Measurements from ENCODE around the gene SFTA2.

Gene SFTA2

GRCh38 chr6:30889921-30890645, 41.9 kb downstream of the SFTA2 start:
- no peak for TF ChIP-seq CTCF (IDR thresholded peaks at IDR 0.05; ENCODE audit: low read depth, low read length)
- DNase-seq (ENCODE audit: extremely low read depth, low read depth): no peak

- no peak for TF ChIP-seq CTCF (IDR thresholded peaks at IDR 0.05; ENCODE audit: low read depth, low read length)
- DNase-seq (ENCODE audit: extremely low read depth, low read depth): no peak
Observed at GRCh38 chr6:30889496-30889885, 42.5 kb downstream of the SFTA2 start.

GRCh38 chr6:30888816-30889495, 43.0 kb downstream of the SFTA2 start:
- no peak for TF ChIP-seq CTCF (IDR thresholded peaks at IDR 0.05; ENCODE audit: low read depth, low read length)
- DNase-seq (ENCODE audit: extremely low read depth, low read depth): no peak

GRCh38 chr6:30887901-30888815, 43.8 kb downstream of the SFTA2 start:
- no peak for TF ChIP-seq CTCF (IDR thresholded peaks at IDR 0.05; ENCODE audit: low read depth, low read length)
- DNase-seq (ENCODE audit: extremely low read depth, low read depth): no peak

GRCh38 chr6:30886897-30887255, 45.1 kb downstream of the SFTA2 start:
- no peak for TF ChIP-seq CTCF (IDR thresholded peaks at IDR 0.05; ENCODE audit: low read depth, low read length)
- no peak for DNase-seq (ENCODE audit: extremely low read depth, low read depth)

- no peak for TF ChIP-seq CTCF (IDR thresholded peaks at IDR 0.05; ENCODE audit: low read depth, low read length)
- no peak for DNase-seq (ENCODE audit: extremely low read depth, low read depth)
Observed at GRCh38 chr6:30885999-30886896, 45.7 kb downstream of the SFTA2 start.

All from AG09319 (cell line).